ENCODE measurements around the gene MTOR. TPM values are rescaled to one million over a fixed set of nuclear protein-coding genes. Genes with fewer than 3 reads are reported as not detected.

MTOR gene
- 11.6 to 16.4 TPM (median 13.8 TPM) in 5 replicates for total RNA-seq (2022; extraction: Qiagen RNA extraction)

DNA sequence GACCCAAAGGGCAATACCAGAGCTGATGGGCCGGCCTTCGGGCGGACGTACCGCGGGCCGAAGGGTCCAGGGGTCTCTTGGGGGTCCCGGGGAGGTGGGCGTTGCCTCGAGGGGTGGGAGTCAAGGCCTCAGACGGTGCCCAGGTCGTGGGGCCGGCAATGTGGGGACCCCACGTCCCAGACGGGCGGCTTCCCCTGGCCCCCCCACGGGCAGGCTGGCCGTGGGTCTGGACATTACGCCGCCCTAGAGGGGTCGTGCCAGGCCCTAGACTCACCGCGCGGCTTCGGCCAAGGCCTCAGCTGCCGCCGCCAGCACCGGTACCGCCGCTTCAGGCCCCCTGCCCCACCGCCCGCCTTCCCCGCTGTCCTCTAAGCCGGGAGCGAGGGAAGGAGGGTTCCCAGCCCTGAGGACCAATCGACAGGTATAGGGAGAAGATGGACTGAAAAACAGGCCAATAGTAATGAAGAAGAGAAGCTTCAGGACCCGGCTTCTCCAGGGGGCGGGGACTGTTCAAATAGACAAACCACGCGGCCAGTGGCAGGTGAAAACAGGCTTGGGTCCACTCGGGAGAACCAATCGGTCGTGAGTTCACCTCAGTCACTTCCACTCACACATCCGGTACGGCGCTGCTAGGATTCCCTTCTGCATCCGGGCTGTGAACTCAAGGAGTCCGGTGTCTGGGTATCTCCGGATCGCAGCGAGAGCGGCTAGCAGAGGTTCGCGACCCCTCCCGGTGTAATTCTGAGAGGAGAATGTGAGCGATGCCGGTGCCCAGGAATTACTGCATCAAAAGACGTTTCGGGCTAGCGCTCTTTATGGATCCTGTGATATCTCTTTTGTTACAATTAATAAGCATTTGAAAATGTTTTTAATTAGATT lies at the start of gene MTOR:
TSS of gene MTOR (minus strand) at position 381 of the 879 bp plus-strand sequence. CDS start 3,142 bp downstream, outside the sequence.

DNA sequence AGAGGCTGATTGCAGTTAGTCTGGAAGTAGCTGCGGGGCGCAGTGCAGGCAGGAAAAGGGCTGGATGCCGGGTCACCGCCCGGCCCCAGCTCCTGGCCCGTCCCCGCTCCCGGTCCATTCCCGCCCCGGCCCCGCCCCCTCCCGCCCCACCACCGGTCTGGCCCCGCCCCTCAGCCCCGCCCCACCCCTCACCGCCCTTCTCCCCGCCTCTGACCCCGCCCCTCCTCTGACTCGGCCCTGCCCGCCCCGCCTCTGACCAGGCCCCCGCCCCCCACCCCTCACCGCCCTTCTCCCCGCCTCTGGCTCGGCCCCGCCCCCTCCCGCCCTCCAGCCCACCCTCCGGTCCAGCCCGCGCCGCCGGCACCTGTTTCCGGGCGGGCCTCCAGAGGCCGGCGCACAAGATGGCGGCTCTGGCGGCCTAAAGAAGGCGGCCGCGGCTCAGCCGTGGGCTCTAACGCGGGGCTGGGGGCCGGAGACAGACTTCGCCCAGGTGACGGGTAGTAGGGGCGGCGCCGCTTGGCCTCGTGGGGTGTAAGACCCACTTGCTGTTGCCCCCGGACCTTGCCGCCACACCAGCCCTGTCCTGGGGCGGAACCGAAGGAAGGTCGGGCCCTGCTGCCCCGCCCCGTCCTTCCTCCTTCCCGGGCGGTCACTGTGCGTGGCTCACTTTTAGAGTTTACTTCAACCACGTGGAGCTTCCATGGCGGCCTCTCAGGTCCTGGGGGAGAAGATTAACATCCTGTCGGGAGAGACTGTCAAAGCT lies 10.7 kb upstream of the MTOR start, which contains the start of gene UBIAD1:
TSS of gene UBIAD1 (plus strand) at position 367 of the 763 bp plus-strand sequence. CDS start at position 701, 334 bp downstream.

DNA sequence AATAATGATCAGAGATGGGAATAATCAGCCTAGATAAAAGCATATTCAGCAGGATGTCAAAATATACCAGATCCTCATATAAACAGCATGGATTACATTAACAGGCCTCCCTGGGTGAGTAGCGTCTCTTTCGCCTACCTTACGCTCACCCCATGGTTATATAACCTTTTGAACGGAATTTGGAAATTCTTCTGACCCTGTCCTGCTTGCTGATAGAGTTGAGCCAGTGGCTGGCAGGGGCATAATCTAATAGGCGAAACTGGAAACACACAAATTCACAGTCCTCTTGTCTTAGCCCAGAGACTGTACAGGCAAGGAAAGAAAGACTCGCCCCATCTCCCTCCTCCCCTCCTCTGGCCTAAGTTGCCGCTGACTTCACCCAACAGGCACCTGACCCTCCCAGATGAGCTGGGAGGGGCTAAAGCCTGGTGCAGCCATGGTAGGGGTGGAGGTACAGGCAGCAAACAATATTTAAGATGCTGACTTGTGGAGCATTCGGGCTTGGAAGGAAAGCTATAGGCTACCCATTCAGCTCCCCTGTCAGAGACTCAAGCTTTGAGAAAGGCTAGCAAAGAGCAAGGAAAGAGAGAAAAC lies 73.4 kb downstream of the MTOR start, which contains the start of gene ANGPTL7:
TSS of gene ANGPTL7 (plus strand) at position 498 of the 594 bp plus-strand sequence. CDS start 225 bp downstream, outside the sequence.

DNA sequence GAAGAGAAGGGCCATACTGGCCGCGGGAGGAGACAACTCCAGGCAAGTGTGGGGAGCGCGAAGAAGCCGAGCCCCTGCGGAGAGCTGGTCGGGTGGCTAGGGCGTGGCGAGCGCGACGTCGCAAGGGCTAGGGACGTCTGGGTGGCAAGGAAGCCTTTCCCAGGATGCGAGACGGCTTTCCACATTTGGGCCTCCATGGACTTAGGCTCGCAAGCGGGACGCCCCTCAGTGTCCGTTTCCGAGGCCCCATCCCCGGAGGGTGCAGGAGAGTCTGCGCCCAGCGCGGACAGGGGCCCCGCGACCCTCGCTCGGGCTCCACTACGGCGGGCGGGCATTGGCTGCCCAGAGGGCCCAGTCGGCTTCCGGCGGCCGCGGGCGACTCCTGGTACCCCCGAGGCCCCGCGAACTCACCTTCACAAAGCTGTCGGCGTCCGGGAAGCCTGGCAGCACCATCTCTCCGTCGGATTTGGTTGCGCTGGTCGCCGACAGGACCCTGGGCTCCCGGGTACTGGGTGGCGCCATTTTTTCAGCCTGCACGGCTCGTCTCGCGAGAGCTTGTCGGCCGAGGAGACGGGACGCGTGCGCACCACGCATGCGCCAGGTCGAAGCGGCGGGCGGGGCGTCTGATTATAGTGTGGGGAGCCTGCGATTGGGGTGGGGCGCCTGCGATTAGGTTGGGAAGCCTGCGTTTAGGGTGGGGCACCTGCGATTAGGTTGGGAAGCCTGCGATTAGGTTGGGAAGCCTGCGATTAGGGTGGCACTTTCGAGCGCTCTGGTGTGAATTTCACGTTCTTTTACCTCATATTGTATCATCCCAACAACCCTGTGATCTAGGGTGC lies 162.8 kb downstream of the MTOR start, which contains the start of gene EXOSC10:
TSS of gene EXOSC10 (minus strand) at position 560 of the 839 bp plus-strand sequence. CDS start at position 522, 38 bp downstream.

DNA sequence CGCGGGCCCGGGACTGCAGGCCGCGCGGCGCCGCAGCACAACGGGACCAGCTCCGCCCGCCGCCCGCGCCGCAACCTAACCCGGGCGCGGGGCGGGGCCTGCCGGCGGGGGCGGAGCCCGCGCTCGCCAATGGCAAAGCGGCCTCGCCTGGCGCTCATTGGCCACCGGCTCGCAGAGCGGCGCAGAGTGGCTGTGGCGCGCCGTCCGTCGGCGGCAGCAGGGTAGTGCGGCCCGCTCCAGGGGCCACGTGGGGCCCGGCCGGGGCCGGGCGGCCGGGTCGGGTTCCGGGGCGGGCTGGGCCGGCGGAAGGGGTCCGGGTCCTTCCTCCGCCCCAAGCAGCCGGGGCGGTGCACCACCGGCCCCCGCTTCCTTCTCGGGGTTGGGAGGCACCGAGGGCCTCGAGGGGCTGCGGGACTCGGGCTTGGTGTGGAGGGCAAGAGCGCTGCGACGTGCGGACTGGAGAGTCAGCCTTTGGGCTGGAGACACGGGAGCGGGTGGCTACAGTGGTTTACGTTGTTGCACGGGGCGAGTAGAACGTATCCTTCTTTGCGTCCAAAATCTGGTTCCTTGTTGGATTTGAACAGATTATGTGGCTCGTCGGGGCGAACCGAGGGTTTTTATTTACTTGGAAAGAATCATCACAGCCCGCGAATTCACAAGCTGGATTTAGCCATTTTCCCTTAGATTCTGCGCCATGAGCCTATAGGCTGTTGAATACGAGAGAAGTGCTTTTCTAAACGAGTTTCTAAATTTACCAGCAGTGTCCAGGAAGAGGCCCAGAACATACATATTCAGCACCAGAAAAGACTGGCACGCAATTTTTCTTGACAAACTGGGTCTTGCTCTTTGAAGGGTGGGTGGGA lies 202.2 kb downstream of the MTOR start, which contains the start of gene SRM:
TSS of gene SRM (minus strand) at position 51 of the 863 bp plus-strand sequence. CDS start 75 bp downstream, outside the sequence.

Other genes with a start within 250 kb of the MTOR start
- gene TARDBP, start 249.9 kb downstream of the MTOR start, total RNA-seq (2022; extraction: Qiagen RNA extraction): 165 to 282 TPM (median 185 TPM) in 5 replicates
- gene MASP2, start 215.3 kb downstream of the MTOR start, total RNA-seq (2022; extraction: Qiagen RNA extraction): 0.07 to 0.30 TPM (median 0.15 TPM) in 5 replicates
- 136 to 219 TPM (median 203 TPM) in 5 replicates for gene SRM, start 202.5 kb downstream of the MTOR start, total RNA-seq (2022; extraction: Qiagen RNA extraction)
- 33.9 to 40.9 TPM (median 39.1 TPM) in 5 replicates for gene EXOSC10, start 162.7 kb downstream of the MTOR start, total RNA-seq (2022; extraction: Qiagen RNA extraction)
- gene ANGPTL7, start 73.2 kb downstream of the MTOR start, total RNA-seq (2022; extraction: Qiagen RNA extraction): not detected in 5 replicates
- 14.9 to 18.4 TPM (median 16.2 TPM) in 5 replicates for gene UBIAD1, start 10.6 kb upstream of the MTOR start, total RNA-seq (2022; extraction: Qiagen RNA extraction)
- 0.27 to 0.54 TPM (median 0.50 TPM) in 5 replicates for gene DISP3, start 216.6 kb upstream of the MTOR start, total RNA-seq (2022; extraction: Qiagen RNA extraction)